Spinal cord (tissue), 10 donors: Measurements from ENCODE around the gene PACSIN2. TPM values are rescaled to one million over a fixed set of nuclear protein-coding genes. Genes with fewer than 3 reads are reported as not detected.

ENCODE experiments used
- DNase-seq, 6 donors: peaks; one replicate each; pipeline versions ENCODE4 v3.0.0 to v3.0.0-alpha.2; 2013 to 2015; ENCODE audit warnings: low spot score in 6 of 6, low read depth in 4 of 6
- H3K27ac ChIP-seq: one replicate; pipeline ENCODE4 v1.5.1; 2013; ENCODE audit warnings: low read depth, low read length, control low read depth
- H3K27me3 ChIP-seq: one replicate; pipeline ENCODE4 v1.6.1; 2013; ENCODE audit warnings: low read length; ENCODE audit not compliant: control insufficient read depth, insufficient read depth
- H3K36me3 ChIP-seq: one replicate; pipeline ENCODE4 v1.6.1; 2013; ENCODE audit warnings: low read length; ENCODE audit not compliant: control insufficient read depth, insufficient read depth
- H3K4me1 ChIP-seq: one replicate; pipeline ENCODE4 v1.6.1; 2013; ENCODE audit warnings: low read length; ENCODE audit not compliant: control insufficient read depth, insufficient read depth
- H3K4me3 ChIP-seq: one replicate; pipeline ENCODE4 v1.5.1; 2013; ENCODE audit warnings: low read depth, low read length, control low read depth
- H3K9me3 ChIP-seq: one replicate; pipeline ENCODE4 v1.6.1; 2013; ENCODE audit warnings: low read length; ENCODE audit not compliant: control insufficient read depth, insufficient read depth
- WGBS: methylation state at CpG from one replicate; pipeline ENCODE4 v1.1.5; 2013; ENCODE audit warnings: missing lambda C conversion rate; ENCODE audit not compliant: insufficient coverage; 5-methylcytosine and 5-hydroxymethylcytosine counted together
- polyA plus RNA-seq, 2 donors: library from polyadenylated mRNA; unstranded; fragments of 120-200 nt; gene quantifications; one replicate each; pipeline ENCODE4 v1.2.1, GENCODE V29; 2013; ENCODE audit not compliant: insufficient read length in 2 of 2
- total RNA-seq, 2 donors: library from RNA; depleted of rRNA in 1 of 2; stranded (reverse); fragments of 120-200 nt in 1 of 2; fragments of >200 nt in 1 of 2; gene quantifications; one replicate each; pipeline versions ENCODE4 v1.2.3 to v1.2.4, GENCODE V29; 2013 to 2014
- donor health status: healthy.

PACSIN2 gene
- total and polyA plus RNA-seq, 4 donors, result 36.3 to 54.2 (median 45.9) TPM

DNA sequence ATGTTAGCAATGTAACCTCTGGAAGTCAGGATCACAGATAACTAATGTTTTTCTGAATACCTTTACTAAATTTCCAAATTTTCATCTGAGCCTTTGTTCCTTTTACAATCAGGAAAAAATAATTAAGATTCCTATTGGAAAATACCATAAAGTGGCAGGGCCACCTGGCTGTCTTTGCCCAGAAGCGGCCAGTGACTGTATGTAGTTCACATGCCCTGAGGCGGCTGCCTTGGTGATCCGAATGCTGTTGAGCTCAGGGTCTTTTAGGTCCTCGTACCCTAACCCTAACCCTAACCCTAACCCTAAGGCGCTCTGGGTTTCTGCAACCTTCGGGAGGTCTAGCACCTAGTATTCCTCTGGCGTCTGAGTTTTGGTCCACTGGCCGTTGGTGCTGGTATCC, 149.4 kb downstream of the PACSIN2 start:
- no peaks in the 10 kb centered on the region for H3K27me3 ChIP-seq
- H3K4me1 ChIP-seq, result peaks cover 31% of the 10 kb centered on the region
- H3K36me3 ChIP-seq, result peaks cover 16% of the 10 kb centered on the region
- no peaks in the 10 kb centered on the region for H3K9me3 ChIP-seq
- H3K27ac ChIP-seq, result no peak overlapping the region
- no peak for DNase-seq
- H3K4me3 ChIP-seq, result no peak overlapping the region
- WGBS, result 97% methylated on average over 8 of the region's 8 CpGs

GRCh38 chr22:42863349-42863961, 151.5 kb downstream of the PACSIN2 start:
- no CpG with 5 or more reads among the region's 4 CpGs for WGBS

DNA sequence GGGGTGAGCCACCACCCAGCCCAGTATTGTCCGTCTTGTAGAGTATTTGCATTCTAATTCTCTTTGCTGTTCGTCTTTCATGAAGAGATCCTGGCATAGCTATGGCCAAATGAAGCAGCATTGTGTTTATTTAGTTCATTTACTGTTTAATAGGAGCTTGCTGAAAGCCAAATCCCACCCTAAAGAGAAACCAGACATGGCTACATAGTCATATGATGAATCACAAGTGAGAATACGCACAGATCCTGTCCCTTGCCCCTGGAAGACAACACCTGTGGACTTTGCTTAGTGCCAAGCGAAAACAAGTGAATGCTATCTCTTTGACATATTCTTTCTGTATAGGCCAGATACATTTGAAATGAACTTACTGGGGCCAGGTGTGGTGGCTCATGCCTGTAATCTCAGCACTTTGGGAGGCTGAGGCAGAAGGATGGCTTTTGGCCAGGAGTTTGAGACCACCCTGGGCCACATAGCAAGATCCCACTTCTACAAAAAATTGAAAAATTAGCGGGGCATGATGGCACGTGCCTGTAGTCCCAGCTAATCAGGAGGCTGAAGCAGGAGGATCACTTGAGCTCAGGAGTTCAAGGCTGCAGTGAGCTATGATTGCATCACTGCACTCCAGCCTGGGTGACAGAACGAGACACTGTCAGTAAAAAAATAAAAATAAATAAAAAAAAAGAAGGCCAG, 152.8 kb downstream of the PACSIN2 start:
- peaks cover 28% of the 10 kb centered on the region for H3K4me1 ChIP-seq
- H3K4me3 ChIP-seq, result no peak overlapping the region
- no peak overlapping the region for H3K27ac ChIP-seq
- DNase-seq, result no peak
- WGBS, result 95% methylated on average over 4 of the region's 7 CpGs
- H3K9me3 ChIP-seq, result no peaks in the 10 kb centered on the region
- H3K27me3 ChIP-seq, result no peaks in the 10 kb centered on the region
- peaks cover 2% of the 10 kb centered on the region for H3K36me3 ChIP-seq

More at GRCh38 chr22:42863349-42863961, 151.5 kb downstream of the PACSIN2 start:
- Histone ChIP-seq H3K27me3 (no peaks in the 10 kb centered on the region), H3K4me3 (no peak overlapping the region), H3K36me3 (peaks cover 2% of the 10 kb centered on the region), H3K27ac (no peak overlapping the region), H3K9me3 (no peaks in the 10 kb centered on the region), H3K4me1 (peaks cover 24% of the 10 kb centered on the region)
- no peak for DNase-seq

- H3K9me3 ChIP-seq, result no peaks in the 10 kb centered on the region
Observed at GRCh38 chr22:42860968-42861367, 154.0 kb downstream of the PACSIN2 start.

GRCh38 chr22:42857845-42858481, 157.0 kb downstream of the PACSIN2 start:
- Histone ChIP-seq H3K27me3 (no peaks in the 10 kb centered on the region), H3K4me1 (peaks cover 42% of the 10 kb centered on the region), H3K9me3 (no peaks in the 10 kb centered on the region), H3K36me3 (no peaks in the 10 kb centered on the region), H3K27ac (no peak overlapping the region), H3K4me3 (no peak overlapping the region)
- no peak for DNase-seq
- 95% methylated on average over 13 of the region's 14 CpGs for WGBS

More at GRCh38 chr22:42860968-42861367, 154.0 kb downstream of the PACSIN2 start:
- H3K4me1 ChIP-seq, result peaks cover 33% of the 10 kb centered on the region
- peak in 2 of 6 donors; percentile 42 to 69 for DNase-seq
- H3K36me3 ChIP-seq, result no peaks in the 10 kb centered on the region
- WGBS, result no CpG with 5 or more reads among the region's 4 CpGs
- no peaks in the 10 kb centered on the region for H3K27me3 ChIP-seq
- no peak overlapping the region for H3K27ac ChIP-seq
- H3K4me3 ChIP-seq, result no peak overlapping the region

DNA sequence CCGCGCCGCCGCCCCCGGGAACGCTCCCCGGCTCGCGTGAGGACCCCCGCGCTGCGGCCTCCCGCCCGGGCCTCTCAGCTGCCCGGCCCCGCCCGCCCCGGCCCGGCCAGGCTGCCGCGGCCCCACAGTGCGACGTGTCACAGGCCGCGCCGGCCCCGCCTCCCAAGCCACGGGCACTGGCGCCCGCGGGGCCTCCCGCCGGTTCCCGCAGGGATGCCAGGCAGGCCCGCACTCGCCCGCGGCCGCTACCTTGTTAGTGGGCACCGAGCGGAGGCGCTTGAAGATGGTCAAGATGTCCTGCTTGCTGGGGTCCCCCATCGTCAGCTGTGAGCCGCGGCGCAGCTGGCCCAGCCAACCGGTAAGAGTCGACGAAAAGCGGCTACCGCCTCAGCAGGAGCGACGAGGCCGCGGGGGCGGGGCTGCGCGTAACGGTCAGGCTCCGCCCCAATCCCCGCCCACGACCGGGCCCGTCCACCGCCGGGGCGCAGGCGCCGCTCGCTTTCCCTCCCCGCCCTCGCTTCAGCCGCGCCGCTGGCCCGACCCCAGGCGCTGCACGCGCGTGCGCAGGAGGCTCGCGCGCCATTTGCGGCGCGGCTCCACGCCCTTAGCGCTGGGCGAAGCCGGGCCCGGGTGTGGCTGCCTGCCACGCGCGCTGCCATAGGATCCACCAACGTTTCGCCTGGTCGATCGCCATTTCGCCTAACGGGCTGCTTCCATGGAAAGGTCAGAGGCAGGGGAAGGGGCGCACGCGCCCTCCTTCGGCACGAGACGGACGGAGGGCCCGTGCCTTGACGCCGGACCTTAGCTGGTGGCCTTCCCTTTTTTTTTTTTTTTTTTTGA, 157.9 kb downstream of the PACSIN2 start, which contains the start of gene ARFGAP3:
ARFGAP3 (minus strand) TSS at position 409 of the 840 bp plus-strand sequence; CDS start at position 318, 91 bp downstream.
- H3K4me3 ChIP-seq, result peak within 1 kb of the TSS; percentile 74
- WGBS, result 5% methylated on average over 110 of the region's 111 CpGs
- DNase-seq, result peak; percentile 80 to 98 (median 91)
- no peaks in the 10 kb centered on the region for H3K9me3 ChIP-seq
- H3K36me3 ChIP-seq, result peaks cover 4% of the 10 kb centered on the region
- H3K4me1 ChIP-seq, result peaks cover 42% of the 10 kb centered on the region
- H3K27ac ChIP-seq, result peak within 1 kb of the TSS; percentile 92
- no peaks in the 10 kb centered on the region for H3K27me3 ChIP-seq

- Histone ChIP-seq H3K27me3 (no peaks in the 10 kb centered on the region), H3K4me1 (peaks cover 36% of the 10 kb centered on the region), H3K9me3 (no peaks in the 10 kb centered on the region), H3K36me3 (peaks cover 4% of the 10 kb centered on the region), H3K4me3 (peak overlapping the region; percentile 74), H3K27ac (peak overlapping the region; percentile 84)
- WGBS, result under 1% methylated on average over 41 of the region's 44 CpGs
- peak in 3 of 6 donors; percentile 13 to 56 (median 46) for DNase-seq
Observed at GRCh38 chr22:42856179-42856864, 158.6 kb downstream of the PACSIN2 start.

GRCh38 chr22:42855721-42856120, 159.2 kb downstream of the PACSIN2 start:
- H3K9me3 ChIP-seq, result no peaks in the 10 kb centered on the region
- H3K36me3 ChIP-seq, result peaks cover 4% of the 10 kb centered on the region
- WGBS, result 0% methylated on average over 1 of the region's 4 CpGs
- peaks cover 31% of the 10 kb centered on the region for H3K4me1 ChIP-seq
- peak overlapping the region; percentile 84 for H3K27ac ChIP-seq
- DNase-seq, result no peak
- no peaks in the 10 kb centered on the region for H3K27me3 ChIP-seq
- H3K4me3 ChIP-seq, result peak overlapping the region; percentile 74

DNA sequence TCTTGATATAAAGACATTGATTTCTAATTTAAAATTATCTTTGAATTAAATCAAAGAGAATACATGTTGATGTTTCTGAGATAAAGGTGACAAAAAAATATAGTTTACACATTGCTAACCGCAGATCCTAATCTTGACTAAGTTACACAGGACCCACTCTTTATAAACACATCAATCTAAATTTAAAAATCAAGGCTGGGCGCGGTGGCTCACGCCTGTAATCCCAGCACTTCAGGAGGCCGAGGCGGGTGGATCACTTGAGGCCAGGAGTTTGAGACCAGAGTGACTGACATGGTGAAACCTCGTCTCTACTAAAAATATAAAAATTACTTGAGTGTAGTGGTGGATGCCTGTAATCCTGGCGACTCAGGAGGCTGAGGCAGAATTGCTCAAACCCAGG, 159.7 kb downstream of the PACSIN2 start:
- H3K4me3 ChIP-seq, result no peak overlapping the region
- no CpG with 5 or more reads among the region's 8 CpGs for WGBS
- no peak for DNase-seq
- no peaks in the 10 kb centered on the region for H3K9me3 ChIP-seq
- H3K27me3 ChIP-seq, result no peaks in the 10 kb centered on the region
- H3K27ac ChIP-seq, result no peak overlapping the region
- H3K36me3 ChIP-seq, result peaks cover 4% of the 10 kb centered on the region
- H3K4me1 ChIP-seq, result peaks cover 27% of the 10 kb centered on the region
